DOHH2 (cell line): ENCODE measurements around the gene FAM76B.
"Not testable (repeated sequence)": the region's sequence is repeated elsewhere in the genome, so short reads cannot be mapped to it uniquely, and the experiment has no call there.

Experiments
- H3F3A ChIP-seq: fragments of 200-600 bp; sonication (generic), shearing (Covaris generic); 2 replicates; pipeline ENCODE4 v1.6.0; 2016; ENCODE audit warnings: antibody characterized with exemption, mild to moderate bottlenecking; ENCODE audit not compliant: control insufficient read depth, insufficient read depth
- H3K27ac ChIP-seq: fragments of 200-600 bp; sonication (generic); 2 replicates; pipeline ENCODE4 v1.5.1; 2014; ENCODE audit warnings: low read depth, mild to moderate bottlenecking, low read length, moderate library complexity
- H3K27me3 ChIP-seq: fragments of 200-600 bp; sonication (generic); 2 replicates; pipeline ENCODE4 v1.6.1; 2014; ENCODE audit warnings: mild to moderate bottlenecking, low read length, mixed read lengths; ENCODE audit not compliant: control insufficient read depth
- H3K36me3 ChIP-seq: fragments of 200-600 bp; sonication (generic); 2 replicates; pipeline ENCODE4 v1.6.1; 2014; ENCODE audit warnings: mild to moderate bottlenecking, low read length, moderate library complexity, mixed read lengths; ENCODE audit not compliant: control insufficient read depth
- H3K4me1 ChIP-seq: fragments of 200-600 bp; sonication (generic); 2 replicates; pipeline ENCODE4 v1.6.1; 2014; ENCODE audit warnings: mild to moderate bottlenecking, low read length, mixed read lengths; ENCODE audit not compliant: control insufficient read depth
- H3K4me2 ChIP-seq: fragments of 200-600 bp; sonication (generic); 2 replicates; pipeline ENCODE4 v1.6.0; 2014; ENCODE audit warnings: mild to moderate bottlenecking, low read length, moderate library complexity
- H3K4me3 ChIP-seq: fragments of 200-600 bp; sonication (generic); 2 replicates; pipeline ENCODE4 v1.5.1; 2014; ENCODE audit warnings: mild to moderate bottlenecking, low read length, mixed read lengths
- H3K79me2 ChIP-seq: fragments of 200-600 bp; sonication (generic); 2 replicates; pipeline ENCODE4 v1.6.1; 2014; ENCODE audit warnings: mild to moderate bottlenecking, low read length, mixed read lengths; ENCODE audit not compliant: control insufficient read depth
- H3K9me2 ChIP-seq: fragments of 200-600 bp; sonication (generic); replicated peaks from 2 replicates; pipeline ENCODE4 v1.6.1; 2014; ENCODE audit warnings: mild to moderate bottlenecking, low read length, mixed read lengths; ENCODE audit not compliant: control insufficient read depth
- H3K9me3 ChIP-seq: fragments of 200-600 bp; sonication (generic); 2 replicates; pipeline ENCODE4 v1.6.1; 2014; ENCODE audit warnings: antibody characterized with exemption, low read length, mixed read lengths; ENCODE audit not compliant: control insufficient read depth, insufficient read depth
- H4K20me1 ChIP-seq: fragments of 200-600 bp; sonication (generic); 2 replicates; pipeline ENCODE4 v1.6.0; 2014; ENCODE audit warnings: low read depth, mild to moderate bottlenecking, antibody characterized with exemption, low read length, moderate library complexity; ENCODE audit not compliant: control insufficient read depth, insufficient read depth
- EZH2phosphoT487 ChIP-seq: fragments of 200-600 bp; sonication (generic); IDR thresholded peaks from 2 replicates; pipeline ENCODE4 v1.6.1; 2017; ENCODE audit warnings: borderline replicate concordance, mild to moderate bottlenecking, antibody characterized with exemption, low read length, moderate library complexity, mixed read lengths
- TF ChIP-seq, protein P1 (sequence below): fragments of 200-600 bp; sonication (generic); IDR thresholded peaks from one replicate; pipeline ENCODE4 v1.5.1; 2014; ENCODE audit warnings: antibody characterized with exemption, mild to moderate bottlenecking, low read depth, low read length; ENCODE audit not compliant: poor library complexity, severe bottlenecking

Gene FAM76B

DNA sequence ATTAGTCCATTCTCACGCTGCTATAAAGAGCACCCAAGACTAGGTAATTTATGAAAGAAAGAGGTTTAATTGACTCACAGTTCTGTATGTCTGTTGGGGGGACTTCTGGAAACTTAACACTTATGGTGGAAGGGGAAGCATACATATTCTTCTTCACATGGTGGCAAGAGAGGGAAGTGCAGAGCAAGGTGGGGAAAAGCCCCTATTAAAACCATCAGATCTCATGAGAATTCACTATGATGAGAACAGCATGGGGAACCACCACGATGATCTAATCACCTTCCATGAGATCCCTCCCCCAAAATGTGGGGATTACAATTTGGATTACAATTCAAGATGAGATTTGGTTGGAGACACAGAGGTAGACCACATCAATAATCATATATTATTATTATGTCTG, 26.5 kb upstream of the FAM76B start:
- H3K36me3 ChIP-seq, result peaks cover 67% of the 10 kb centered on the region
- H3K27ac ChIP-seq, result no peak overlapping the region
- H3K9me2 ChIP-seq, result no peaks in the 10 kb centered on the region
- H3K79me2 ChIP-seq, result no peaks in the 10 kb centered on the region; the same call in 1 of the 2 replicates
- H3K9me3 ChIP-seq, result no peaks in the 10 kb centered on the region
- H4K20me1 ChIP-seq, result no peaks in the 10 kb centered on the region
- H3K27me3 ChIP-seq, result no peaks in the 10 kb centered on the region
- no peak overlapping the region for H3K4me2 ChIP-seq
- TF ChIP-seq, protein P1, sequence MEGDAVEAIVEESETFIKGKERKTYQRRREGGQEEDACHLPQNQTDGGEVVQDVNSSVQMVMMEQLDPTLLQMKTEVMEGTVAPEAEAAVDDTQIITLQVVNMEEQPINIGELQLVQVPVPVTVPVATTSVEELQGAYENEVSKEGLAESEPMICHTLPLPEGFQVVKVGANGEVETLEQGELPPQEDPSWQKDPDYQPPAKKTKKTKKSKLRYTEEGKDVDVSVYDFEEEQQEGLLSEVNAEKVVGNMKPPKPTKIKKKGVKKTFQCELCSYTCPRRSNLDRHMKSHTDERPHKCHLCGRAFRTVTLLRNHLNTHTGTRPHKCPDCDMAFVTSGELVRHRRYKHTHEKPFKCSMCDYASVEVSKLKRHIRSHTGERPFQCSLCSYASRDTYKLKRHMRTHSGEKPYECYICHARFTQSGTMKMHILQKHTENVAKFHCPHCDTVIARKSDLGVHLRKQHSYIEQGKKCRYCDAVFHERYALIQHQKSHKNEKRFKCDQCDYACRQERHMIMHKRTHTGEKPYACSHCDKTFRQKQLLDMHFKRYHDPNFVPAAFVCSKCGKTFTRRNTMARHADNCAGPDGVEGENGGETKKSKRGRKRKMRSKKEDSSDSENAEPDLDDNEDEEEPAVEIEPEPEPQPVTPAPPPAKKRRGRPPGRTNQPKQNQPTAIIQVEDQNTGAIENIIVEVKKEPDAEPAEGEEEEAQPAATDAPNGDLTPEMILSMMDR, result no peak
- TF ChIP-seq EZH2phosphoT487, result no peak
- no peaks in the 10 kb centered on the region for H3K4me1 ChIP-seq
- no peaks in the 10 kb centered on the region; the same call in 1 of the 2 replicates for H3F3A ChIP-seq
- H3K4me3 ChIP-seq, result no peak overlapping the region

DNA sequence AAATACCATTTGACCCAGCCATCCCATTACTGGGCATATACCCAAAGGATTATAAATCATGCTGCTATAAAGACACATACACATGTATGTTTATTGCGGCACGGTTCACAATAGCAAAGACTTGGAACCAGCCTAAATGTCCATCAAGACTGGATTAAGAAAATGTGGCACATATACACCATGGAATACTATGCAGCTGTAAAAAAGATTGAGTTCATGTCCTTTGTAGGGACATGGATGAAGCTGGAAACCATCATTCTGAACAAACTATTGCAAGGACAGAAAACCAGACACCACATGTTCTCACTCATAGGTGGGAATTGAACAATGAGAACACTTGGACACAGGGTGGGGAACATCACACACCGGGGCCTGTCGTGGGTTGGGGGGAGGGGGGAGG, 21.5 kb upstream of the FAM76B start:
- H3K4me1 ChIP-seq, H3K27me3 ChIP-seq, H3K4me3 ChIP-seq, H3K9me3 ChIP-seq, H3K27ac ChIP-seq, H3K4me2 ChIP-seq, H3F3A ChIP-seq, H3K79me2 ChIP-seq, H3K9me2 ChIP-seq, H4K20me1 ChIP-seq: not testable (repeated sequence)
- peaks cover 41% of the 10 kb centered on the region for H3K36me3 ChIP-seq

DNA sequence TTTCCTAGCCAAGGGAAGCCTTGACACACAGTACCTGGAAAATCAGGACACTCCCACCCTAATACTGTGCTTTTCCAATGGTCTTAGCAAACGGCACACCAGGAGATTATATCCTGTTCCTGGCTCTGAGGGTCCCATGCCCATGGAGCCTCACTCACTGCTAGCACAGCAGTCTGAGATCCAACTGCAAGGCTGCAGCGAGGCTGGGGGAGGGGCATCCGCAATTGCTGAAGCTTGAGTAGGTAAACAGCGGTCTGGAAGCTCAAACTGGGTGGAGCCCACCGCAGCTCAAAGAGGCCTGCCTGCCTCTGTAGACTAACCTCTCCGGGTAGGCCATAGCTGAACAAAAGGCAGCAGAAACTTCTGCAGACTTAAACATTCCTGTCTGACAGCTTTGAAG, 16.9 kb upstream of the FAM76B start:
- H3K4me3 ChIP-seq, H3K27me3 ChIP-seq, H3K4me1 ChIP-seq, H4K20me1 ChIP-seq, H3K79me2 ChIP-seq, H3K27ac ChIP-seq, H3K4me2 ChIP-seq, H3K9me2 ChIP-seq, H3F3A ChIP-seq, H3K9me3 ChIP-seq: not testable (repeated sequence)
- peaks cover 49% of the 10 kb centered on the region for H3K36me3 ChIP-seq

DNA sequence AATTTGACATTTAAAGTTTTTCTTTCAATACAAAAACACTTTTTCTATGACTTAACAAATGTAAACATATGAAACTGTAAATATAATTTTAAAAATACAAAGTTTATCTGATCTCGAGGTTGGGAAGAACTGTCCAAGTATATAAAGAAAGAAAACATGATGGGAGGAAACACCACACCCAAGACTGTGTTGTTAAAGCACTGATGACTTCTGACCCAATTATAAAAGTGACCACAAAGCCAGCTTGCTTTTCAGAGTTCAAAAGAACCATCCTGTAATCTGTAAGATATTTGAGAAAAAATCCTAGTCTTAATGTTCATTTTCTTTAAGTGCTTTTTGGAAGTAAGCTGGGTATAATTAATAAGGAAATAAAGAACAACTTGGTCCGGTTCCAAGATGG, 16.3 kb upstream of the FAM76B start:
- no peaks in the 10 kb centered on the region for H3F3A ChIP-seq
- TF ChIP-seq, protein P1, result no peak
- TF ChIP-seq EZH2phosphoT487, result no peak
- H3K27me3 ChIP-seq, result no peaks in the 10 kb centered on the region
- no peak overlapping the region for H3K27ac ChIP-seq
- H3K4me1 ChIP-seq, result no peaks in the 10 kb centered on the region
- peaks cover 55% of the 10 kb centered on the region for H3K36me3 ChIP-seq
- no peaks in the 10 kb centered on the region for H3K9me2 ChIP-seq
- no peaks in the 10 kb centered on the region for H3K9me3 ChIP-seq
- H3K4me3 ChIP-seq, result no peak overlapping the region
- H3K79me2 ChIP-seq, result no peaks in the 10 kb centered on the region
- H4K20me1 ChIP-seq, result no peaks in the 10 kb centered on the region
- no peak overlapping the region for H3K4me2 ChIP-seq
